HG03439 (cell line): ENCODE measurements around the gene PCDHGC5.

Source experiments
- ATAC-seq: cut with Tn5 transposase; IDR thresholded peaks from one replicate; pipeline ENCODE4 v1.9.1; 2021; ENCODE audit warnings: mild to moderate bottlenecking, moderate library complexity; ENCODE audit not compliant: unreplicated experiment

Gene PCDHGC5

DNA sequence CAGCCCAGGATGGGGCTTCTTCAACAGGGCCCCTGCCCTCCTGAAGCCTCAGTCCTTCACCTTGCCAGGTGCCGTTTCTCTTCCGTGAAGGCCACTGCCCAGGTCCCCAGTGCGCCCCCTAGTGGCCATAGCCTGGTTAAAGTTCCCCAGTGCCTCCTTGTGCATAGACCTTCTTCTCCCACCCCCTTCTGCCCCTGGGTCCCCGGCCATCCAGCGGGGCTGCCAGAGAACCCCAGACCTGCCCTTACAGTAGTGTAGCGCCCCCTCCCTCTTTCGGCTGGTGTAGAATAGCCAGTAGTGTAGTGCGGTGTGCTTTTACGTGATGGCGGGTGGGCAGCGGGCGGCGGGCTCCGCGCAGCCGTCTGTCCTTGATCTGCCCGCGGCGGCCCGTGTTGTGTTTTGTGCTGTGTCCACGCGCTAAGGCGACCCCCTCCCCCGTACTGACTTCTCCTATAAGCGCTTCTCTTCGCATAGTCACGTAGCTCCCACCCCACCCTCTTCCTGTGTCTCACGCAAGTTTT is 23.6 kb downstream of the PCDHGC5 start:
- peak; percentile 15 for ATAC-seq

DNA sequence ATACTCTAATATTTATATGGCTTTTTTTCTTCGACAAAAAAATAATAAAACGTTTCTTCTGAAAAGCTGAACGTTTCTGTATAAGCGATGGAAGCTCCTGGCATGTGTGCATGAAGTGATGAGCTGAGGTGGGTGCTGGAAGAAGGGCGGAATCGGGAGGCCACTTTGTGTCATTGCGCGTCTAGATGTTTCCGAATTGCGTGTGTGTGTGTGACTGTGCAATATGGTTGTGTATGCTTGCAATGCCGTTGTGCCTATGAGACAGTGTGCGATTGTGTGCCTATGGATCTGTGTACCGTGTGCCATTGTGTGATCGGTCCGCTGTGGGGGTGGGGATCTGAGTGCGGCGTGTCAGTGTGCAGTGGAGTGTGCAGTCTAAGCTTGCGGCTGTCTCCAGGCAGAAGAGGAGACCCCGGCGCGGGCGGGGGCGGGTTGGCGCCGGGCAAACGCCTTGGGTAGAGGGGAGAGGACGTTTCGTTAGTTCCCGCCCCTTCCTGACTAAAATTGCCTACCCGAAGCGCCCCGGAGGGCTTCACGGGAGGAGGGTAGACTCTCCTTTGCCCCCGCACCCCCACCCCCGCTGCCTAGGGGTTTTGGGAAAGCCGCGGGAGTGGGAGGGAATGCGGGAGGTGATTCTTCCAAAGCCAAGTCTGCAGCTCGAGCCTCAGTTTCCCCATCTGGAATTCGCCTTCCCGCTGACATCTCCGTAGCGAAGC is 24.2 kb downstream of the PCDHGC5 start:
- no peak for ATAC-seq

DNA sequence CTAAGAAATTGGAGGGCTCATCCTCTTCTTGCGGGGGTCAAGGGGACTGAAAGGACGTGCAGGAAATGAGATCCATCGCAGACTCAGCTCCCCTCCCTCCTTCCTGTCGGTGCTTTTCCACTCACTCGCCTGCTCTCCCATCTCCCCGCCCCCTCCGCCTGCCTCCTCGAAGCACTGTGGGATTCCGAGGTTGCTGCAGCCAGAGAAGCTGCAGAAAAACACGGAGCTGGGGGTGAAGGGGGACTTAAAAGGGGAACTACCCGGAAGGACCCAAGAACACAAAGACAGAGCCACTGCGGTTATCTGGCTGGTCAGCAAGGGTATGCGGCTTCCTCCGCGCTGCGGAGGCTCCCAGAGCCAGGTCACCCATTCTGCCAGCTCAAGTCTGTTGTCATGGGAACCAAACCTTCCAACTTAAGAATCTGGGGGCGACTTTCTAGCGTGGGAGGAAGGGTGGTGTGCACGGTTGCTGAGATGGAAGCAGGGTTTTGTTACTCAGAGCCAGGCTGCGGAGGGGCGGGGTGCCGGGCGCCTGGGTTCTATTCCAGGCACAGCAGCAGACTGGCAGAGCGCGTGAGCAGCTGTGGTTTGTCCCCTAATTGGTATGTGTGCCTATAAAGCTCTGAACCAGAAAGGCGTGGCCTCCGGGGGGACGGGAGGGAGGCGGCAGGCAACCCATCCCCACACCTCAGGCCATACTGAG is 24.9 kb downstream of the PCDHGC5 start:
- peak; percentile 44 for ATAC-seq

DNA sequence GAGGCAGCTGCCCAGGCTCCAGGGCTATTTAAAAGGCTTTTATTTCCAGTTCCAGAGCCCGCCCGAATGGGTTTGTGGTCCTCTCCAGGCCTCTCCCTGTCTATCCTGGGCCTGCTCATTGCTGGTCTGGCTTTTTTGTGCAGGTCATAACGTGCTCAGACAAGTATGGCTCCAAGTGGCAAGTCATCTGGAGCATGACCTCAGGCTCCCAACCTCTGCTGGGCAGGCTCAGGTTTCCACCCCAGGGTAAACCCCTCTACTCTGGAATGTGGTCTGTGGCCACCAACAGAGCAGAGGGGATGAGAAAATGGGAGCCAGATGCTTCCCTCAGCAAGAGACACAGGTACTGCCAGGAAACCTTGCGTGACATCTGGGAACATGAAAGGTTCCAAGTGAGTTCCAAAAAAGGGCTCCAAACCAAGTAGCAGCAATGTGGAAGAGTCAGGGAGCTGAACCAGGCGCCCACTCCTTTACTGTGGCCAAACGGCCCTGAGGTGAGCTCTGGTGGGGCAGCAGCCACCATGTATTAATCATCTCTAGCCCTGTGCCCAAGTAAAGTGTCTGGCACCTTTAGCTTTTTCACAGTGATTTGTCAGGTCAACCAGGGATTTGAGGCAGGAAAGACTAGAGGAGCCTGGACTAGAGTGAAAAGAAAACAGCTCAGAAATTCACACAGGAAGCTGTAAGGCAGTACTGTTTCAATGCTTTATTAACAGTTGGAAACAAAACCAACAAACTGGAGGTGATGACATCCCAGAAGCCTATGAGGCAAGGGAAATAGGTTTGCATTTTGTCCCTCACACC is 25.7 kb downstream of the PCDHGC5 start:
- peak; percentile 10 for ATAC-seq

DNA sequence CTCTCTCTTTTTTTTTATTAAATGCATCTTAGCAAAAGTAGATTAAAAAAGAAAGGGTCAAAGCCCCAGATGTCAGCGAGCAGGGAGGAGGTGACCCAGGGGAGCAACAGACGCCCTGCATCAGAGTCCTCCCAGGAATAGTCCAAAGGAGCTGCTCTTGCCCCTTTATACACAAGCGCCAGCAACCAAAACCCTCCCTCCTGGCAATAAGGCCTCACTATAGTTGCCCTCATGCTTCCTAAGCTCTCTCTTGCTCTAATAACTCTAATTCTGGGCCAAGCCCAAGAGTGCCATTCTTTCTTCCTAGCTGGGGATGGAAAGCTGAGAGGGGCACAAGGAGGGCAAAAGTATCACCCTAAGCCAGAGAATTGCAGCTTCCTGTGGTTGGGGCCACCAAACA is 26.3 kb downstream of the PCDHGC5 start:
- ATAC-seq, result no peak

DNA sequence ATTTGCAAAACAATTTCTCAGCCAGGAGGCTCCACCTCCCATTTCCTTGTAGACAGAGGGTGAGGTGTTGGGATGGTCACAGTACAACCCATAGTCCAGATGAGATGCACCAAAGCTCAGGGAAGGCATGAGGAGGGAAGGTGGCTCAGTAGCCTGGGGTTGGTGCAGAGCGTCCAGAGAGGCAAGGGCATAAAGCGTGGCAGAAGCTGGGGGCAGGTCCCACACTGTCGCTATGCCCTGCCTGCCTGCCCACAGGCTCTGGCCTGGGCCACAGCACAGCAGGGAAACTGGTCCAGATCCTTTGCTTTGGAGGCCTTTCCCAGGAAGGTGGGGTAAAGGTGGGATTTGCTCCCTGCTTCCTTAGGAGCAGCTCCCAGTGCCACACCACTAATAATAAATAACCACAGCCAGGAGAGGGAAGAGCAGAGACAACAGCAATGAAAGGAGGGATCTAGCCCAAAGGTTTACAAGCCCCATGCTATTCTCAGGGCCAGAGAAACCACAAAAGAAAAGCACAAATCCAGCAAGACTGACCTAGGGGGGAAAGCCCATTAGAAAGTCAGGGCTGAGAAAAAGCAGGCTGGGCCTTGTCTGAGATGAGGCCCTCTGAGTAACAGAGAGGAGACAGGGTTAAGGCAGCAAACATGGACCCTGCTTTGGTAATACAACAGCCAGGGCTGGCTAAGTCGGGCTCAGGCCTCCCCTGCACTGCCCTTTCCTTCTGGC is 27.2 kb downstream of the PCDHGC5 start:
- no peak for ATAC-seq

DNA sequence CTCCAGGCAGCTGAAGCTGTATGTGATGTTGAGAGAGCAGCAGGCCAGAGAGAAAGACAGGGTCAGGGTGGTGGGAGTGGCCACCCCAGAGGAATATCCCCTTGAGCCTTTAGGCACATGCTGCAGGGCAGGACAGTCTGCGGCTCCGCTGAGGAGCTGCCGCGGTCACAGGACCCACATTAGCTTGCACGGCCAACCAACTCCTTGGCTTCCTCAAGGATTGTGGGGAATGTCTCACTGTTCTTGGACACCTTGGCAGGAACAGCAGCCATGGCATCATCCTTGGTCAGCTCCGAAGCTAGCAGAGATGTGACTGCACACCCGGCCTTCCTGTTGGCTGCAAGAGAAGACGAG is 27.8 kb downstream of the PCDHGC5 start:
- ATAC-seq, result no peak

DNA sequence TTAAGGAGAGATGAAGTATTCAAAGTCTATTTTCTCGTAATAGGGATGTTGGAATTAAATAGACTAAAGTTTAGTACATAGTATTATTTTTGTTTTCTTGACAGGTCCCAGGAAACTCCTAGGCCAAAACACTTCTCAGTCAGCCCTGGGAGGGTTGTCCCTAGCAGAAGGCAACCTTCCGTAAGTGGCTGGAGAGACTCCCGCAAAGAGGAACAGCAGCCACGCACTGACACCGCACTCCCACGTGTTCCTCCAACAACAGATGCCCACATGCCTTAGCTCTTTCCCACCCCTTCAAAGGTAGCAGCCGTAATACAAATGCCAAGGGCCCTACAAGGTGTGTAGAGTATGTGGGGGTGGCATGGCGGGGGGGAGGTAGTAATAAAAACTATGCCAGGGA is 28.4 kb downstream of the PCDHGC5 start:
- no peak for ATAC-seq

DNA sequence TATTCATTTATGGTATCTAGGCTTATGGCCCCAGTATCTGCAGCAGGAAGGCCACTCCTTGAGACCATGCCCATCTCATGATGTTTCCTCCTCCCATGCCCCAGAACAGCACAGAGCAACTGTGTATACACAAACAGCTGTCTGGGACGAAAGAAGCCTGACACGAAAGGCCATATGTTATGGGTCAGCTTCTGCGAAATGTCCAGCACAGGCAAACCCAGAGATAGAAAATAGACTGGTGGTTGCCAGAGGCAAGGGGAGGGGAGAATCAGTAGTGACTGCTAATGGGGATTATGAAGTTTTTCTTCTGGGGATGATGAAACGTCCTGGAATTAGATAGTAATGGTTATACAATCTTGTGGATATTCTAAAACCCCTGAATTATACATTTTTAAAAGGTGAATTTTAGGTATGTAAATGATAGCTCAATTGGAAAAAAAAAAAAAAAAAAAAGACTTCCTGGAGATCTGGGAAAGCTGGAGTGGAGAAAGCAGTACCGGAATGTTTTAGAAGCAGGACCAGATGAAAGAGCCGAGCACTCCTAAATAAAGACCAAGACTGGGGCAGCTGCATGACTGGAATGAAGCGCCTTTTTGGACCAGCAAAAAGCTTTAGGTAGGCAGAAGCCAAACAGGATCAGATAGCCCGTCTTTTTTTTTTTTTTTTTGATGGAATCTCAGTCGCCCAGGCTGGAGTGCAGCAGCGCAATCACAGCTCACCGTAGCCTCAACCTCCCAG is 29.2 kb downstream of the PCDHGC5 start:
- no peak for ATAC-seq

DNA sequence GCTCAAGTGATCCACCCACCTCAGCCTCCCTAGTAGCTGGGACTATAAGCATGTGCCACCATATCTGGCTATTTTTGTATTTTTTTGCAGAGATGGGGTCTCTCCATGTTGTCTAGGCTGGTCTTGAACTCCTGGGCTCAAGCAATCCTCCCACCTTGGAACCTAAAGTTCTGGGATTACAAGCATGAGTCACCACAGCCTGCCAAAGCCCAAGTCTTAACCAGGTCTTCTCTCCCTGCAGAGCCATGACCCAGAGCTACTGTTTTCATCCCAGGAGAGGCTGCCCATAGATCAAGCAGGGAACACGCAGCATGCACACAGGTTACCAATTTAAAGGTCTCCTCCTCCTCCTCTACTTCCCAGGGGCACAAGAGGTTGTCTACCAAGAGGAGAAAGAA is 29.7 kb downstream of the PCDHGC5 start:
- ATAC-seq, result no peak

DNA sequence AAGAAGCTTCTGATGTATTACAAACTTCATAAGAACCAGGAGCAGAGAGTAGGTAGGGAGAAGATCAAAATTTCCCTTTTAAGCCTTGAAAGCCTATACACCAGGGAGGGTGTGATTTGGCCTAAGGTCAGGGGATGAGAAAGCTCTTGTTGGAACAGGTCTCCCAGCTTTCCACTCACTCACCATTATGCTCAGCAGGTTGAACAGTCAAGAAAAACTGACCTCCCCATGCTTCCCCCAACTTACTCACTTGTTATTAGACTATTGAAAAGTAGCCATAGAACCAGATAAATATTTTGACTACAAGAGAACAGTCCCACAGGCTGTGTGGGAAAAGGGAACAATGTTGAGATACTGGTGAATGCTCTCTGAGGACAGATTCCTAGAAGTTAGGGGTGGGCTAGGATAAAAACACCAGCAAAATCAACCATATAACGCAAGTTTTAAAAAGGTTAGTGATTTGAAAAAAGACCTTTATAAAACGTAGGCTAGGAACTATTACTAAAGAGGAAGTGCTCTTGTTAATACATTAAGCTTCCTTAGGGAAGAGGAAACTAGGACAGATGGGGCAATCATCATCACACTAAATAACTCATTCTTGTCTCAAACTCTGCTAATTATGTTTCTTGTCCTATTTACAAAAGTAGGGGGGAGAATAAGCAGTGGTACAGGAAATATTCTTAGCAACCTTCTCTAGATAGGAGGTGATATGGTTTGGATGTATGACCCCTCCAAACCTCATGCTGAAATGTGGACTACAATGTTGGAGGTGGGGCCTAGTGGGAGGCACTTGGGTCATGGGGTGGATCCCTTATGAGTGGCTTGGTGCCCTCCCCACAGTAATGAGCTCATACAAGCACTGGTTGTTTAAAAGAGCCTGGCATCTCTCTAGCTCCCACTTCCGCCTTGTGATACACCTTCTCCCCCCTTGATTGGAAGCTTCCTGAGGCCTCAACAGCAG is 31.0 kb downstream of the PCDHGC5 start:
- ATAC-seq, result no peak

DNA sequence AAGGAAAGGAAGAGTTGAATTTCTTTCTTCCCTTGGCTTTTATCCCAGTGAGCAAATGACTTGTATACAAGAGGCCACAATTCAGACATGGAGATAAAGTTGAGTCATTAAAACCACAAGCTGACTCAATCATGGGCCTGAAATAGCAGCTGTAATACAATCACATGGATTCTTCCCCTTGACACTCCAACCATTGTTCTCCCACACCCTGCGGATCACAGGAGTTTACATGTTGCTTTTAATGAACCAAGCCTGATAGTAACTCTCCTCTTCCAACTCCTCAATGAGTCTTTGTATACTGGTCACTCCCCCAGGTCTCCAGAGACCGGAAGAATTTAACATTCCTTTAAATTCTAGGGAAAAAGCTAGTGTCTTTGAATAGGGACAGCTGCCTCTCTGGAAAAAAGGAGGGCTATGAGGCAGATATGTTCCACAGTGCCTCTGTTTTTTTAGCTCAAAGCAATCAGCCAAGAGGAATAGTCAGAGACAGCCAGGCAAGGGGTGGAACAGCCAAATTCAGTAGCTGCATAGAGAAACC is 32.4 kb downstream of the PCDHGC5 start:
- no peak for ATAC-seq

DNA sequence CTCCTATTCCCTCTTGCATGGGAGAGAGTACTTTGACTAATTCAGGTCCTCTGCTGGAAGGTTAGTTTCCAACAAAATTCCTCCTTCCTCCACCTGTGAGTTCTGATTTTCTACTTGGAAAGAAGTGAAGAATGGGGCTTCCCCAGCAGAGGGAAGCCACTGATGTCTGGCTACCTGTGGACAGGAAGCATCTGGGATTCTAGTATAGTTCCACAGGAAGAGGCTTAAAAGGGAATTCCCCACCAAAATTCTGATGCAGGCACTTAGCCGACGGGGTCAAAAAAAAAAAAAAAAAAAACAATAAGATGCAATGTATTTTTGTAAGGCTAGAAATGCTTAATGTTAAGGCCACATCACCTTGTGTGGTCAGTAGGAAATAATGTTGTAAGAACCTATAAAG is 33.4 kb downstream of the PCDHGC5 start:
- no peak for ATAC-seq

DNA sequence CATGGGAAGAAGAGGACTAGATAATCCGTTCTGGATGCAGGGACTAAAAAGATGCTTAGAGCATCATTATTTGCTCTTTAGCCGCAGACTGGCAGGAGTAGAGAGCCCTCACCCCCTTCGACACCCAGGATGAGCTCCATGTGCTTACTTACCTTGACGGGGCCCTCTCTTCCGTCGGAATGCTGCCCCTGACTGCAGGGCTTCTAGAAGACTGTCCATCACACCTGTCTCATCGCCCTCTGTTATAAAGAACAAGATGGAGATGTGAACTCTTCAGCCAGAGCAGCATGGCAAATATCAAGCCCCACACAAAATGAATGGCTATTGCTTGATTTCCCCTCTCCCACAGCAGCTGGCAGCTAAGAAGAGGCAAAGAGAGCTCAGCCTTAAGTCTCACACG is 35.1 kb downstream of the PCDHGC5 start:
- ATAC-seq, result no peak

DNA sequence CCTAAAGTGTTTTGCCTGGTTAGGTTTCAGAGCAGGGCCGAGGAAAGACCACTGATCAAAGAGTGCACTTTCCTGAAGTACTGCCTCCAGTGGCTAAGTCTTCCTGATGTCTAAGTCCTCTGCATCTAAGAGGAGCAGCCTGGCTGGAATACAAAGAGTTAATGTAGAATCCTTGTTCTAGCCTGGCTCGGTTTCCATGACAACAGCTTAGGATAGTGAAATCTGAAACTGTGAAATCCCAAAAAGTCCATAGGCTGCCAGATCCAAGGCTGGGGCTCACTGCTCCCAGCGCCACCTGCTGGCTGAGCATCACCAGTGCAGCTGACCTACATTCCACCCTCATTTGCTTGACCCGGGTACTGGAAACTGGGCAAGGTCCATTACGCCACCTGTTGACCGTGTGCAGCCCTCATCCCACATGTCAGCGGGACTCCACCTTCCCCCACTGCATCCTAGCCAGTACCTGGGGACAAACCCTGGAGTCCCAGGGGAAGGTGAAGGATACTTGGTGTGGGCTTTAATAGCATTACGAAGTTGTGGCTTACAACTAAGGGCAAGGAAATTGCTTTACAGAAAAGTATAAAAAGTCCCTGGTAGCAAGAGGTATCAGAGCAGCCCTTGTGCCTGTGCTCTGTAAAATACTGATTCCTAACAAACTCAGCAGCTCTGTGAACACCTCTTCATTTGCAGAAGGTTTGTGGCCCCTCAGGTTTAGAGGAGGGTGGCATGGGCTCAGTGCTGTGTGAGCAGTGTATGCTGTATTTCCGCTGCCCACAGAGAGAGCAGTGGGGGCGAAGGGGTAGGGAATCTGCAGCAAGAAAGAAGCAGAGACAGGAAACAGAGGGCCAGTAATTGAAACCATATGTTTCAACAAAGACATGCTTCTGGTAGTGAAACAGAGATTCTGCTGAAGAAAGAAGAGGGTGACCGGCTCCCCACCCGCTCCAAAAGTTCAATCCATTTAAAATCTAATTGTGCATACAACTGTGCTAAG is 36.0 kb downstream of the PCDHGC5 start:
- ATAC-seq, result peak; percentile 87

DNA sequence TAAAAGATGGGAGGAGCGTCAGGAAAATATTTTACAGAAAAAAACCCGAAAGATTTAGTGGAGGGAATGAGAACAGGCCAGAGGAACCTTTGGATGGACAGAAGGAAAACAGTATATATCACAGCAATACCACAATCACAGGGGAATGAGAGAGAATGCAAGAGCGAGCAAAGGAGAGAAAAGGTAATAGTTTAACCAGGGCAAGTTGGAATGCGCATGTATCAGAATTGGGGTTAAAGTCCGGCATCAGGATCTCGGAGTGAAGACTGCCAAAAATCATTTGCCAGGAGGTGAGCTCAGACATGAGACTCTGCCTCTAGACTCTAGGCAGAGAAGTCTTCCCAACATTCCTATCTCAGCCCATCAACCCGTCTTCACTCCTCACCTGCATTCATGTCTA is 36.8 kb downstream of the PCDHGC5 start:
- ATAC-seq, result no peak

DNA sequence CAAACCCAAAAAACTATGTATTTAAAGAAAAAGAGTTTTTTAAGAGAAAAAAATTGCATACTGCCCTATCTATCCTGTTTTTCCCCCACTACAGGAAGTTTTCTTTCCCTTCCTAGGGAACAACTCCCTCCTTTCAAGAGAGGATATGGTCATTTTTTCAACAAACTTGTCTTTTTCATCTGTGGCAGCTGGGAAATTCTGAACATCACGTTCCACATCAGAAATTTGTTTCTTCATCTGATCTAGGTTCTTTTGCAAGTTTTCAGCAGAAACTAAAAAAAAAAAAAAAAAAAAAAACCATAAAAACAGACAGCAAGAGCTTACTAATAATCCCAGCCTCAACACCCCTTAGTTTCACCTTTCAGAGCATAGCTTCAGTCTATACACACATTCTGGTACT is 38.5 kb downstream of the PCDHGC5 start:
- ATAC-seq, result no peak
